GM12872 (cell line): Measurements from ENCODE around the gene KMT2E.

Source experiments
- CTCF ChIP-seq: IDR thresholded peaks from 3 replicates; pipeline ENCODE4 v1.5.1; 2011; ENCODE audit warnings: low read depth, mild to moderate bottlenecking, low read length, moderate library complexity; ENCODE audit not compliant: insufficient read depth

KMT2E gene

GRCh38 chr7:105009667-105010503, 4.1 kb upstream of the KMT2E start:
- no peak for TF ChIP-seq CTCF

GRCh38 chr7:105010504-105011130, 3.4 kb upstream of the KMT2E start:
- no peak for TF ChIP-seq CTCF

GRCh38 chr7:105011141-105011830, 2.7 kb upstream of the KMT2E start:
- no peak for TF ChIP-seq CTCF

GRCh38 chr7:105011831-105012502, 2.0 kb upstream of the KMT2E start:
- TF ChIP-seq CTCF = no peak

GRCh38 chr7:105012503-105013220, 1.3 kb upstream of the KMT2E start:
- TF ChIP-seq CTCF = no peak

- peak; percentile 60 for TF ChIP-seq CTCF
Measured at GRCh38 chr7:105013221-105013815, 687 bp upstream of the KMT2E start.
